Measurements from ENCODE around the gene PDE7B.

Gene PDE7B

DNA sequence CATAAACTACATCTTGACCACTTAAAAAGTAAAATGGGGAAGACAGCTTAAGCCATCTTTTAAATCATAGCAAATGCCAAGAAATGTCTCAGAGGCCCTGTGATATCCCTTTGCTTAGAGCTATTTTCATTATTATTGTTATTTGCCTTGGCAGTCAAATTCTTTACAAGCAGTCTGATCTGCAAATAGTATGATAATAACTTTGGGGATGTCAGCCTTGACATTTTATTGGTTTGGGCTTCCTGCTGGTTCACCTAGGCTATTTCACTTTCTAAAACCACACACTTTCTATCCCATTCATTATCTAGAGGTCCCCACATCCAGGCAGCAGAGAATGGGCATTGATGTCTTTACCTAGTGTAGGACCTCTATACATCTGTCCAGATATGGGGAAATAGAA is 125.1 kb downstream of the PDE7B start:
- TF ChIP-seq EZH2 (optimal IDR thresholded peaks at IDR 0.05; ENCODE audit: low read depth, low read length), result no peak
- TF ChIP-seq CTCF (IDR thresholded peaks at IDR 0.05; ENCODE audit: low read length), result no peak
- TF ChIP-seq EZH2phosphoT487 (IDR thresholded peaks at IDR 0.05; ENCODE audit: low read length), result no peak
- H3K9me2 ChIP-seq (replicated peaks; ENCODE audit: insufficient read depth, low read length), result no peaks in the 10 kb centered on the region
- no peak overlapping the region for H3K9ac ChIP-seq (ENCODE audit: low read length)
- no peaks in the 10 kb centered on the region for H3K27me3 ChIP-seq (replicated peaks; ENCODE audit: insufficient read depth, low read length)
- H3K4me3 ChIP-seq (ENCODE audit: low read length), result no peak overlapping the region
- no peaks in the 10 kb centered on the region for H3K9me3 ChIP-seq (replicated peaks; ENCODE audit: insufficient read depth, low read length)
- no peaks in the 10 kb centered on the region for H3K4me1 ChIP-seq (ENCODE audit: low read length)
- DNase-seq, result no peak
- H4K20me1 ChIP-seq (ENCODE audit: insufficient read depth, low read length), result no peaks in the 10 kb centered on the region
- no peaks in the 10 kb centered on the region for H3K79me2 ChIP-seq (ENCODE audit: low read length)
- no peak overlapping the region for H3K4me2 ChIP-seq (ENCODE audit: low read depth, low read length)
- H3K27ac ChIP-seq (ENCODE audit: low read length), result no peak overlapping the region
- H3F3A ChIP-seq (ENCODE audit: insufficient read depth, low read length), result no peaks in the 10 kb centered on the region
- H3K36me3 ChIP-seq (replicated peaks; ENCODE audit: insufficient read depth, low read length), result no peaks in the 10 kb centered on the region
- H2AFZ ChIP-seq (ENCODE audit: low read length), result no peak overlapping the region

DNA sequence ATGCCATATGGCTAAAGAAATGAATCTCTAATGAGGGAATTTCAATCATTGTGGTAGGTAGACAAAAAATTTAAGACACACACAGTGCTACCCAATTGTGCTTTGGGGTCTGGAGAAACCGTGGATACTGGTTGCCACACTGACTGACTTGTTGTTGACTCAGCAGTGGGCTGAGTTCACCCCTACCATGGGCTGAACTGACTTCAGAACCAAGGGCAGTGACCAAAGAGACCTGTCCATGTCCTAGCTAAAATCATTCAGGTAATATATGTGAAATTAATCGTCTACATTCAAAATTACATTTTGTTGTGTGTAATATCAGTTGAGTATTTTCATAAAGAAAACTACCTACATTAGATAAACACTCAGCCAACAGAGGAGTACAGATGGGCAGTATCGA is 131.6 kb downstream of the PDE7B start:
- no peak overlapping the region for H2AFZ ChIP-seq (ENCODE audit: low read length)
- no peak overlapping the region for H3K4me3 ChIP-seq (ENCODE audit: low read length)
- no peaks in the 10 kb centered on the region for H3K27me3 ChIP-seq (replicated peaks; ENCODE audit: insufficient read depth, low read length)
- no peak overlapping the region for H3K9ac ChIP-seq (ENCODE audit: low read length)
- no peak for TF ChIP-seq EZH2 (optimal IDR thresholded peaks at IDR 0.05; ENCODE audit: low read depth, low read length)
- TF ChIP-seq EZH2phosphoT487 (IDR thresholded peaks at IDR 0.05; ENCODE audit: low read length), result no peak
- TF ChIP-seq CTCF (IDR thresholded peaks at IDR 0.05; ENCODE audit: low read length), result no peak
- no peaks in the 10 kb centered on the region for H3F3A ChIP-seq (ENCODE audit: insufficient read depth, low read length)
- no peaks in the 10 kb centered on the region for H3K4me1 ChIP-seq (ENCODE audit: low read length)
- H3K79me2 ChIP-seq (ENCODE audit: low read length), result no peaks in the 10 kb centered on the region
- no peak overlapping the region for H3K27ac ChIP-seq (ENCODE audit: low read length)
- DNase-seq, result no peak
- no peaks in the 10 kb centered on the region for H3K9me3 ChIP-seq (replicated peaks; ENCODE audit: insufficient read depth, low read length)
- H3K4me2 ChIP-seq (ENCODE audit: low read depth, low read length), result no peak overlapping the region
- no peaks in the 10 kb centered on the region for H3K36me3 ChIP-seq (replicated peaks; ENCODE audit: insufficient read depth, low read length)
- no peaks in the 10 kb centered on the region for H3K9me2 ChIP-seq (replicated peaks; ENCODE audit: insufficient read depth, low read length)
- no peaks in the 10 kb centered on the region for H4K20me1 ChIP-seq (ENCODE audit: insufficient read depth, low read length)

GRCh38 chr6:135983718-135984343 is 132.3 kb downstream of the PDE7B start:
- Histone ChIP-seq H3K4me1 (ENCODE audit: low read length) (no peaks in the 10 kb centered on the region), H3K9me2 (replicated peaks; ENCODE audit: insufficient read depth, low read length) (no peaks in the 10 kb centered on the region), H4K20me1 (ENCODE audit: insufficient read depth, low read length) (no peaks in the 10 kb centered on the region), H3K27me3 (replicated peaks; ENCODE audit: insufficient read depth, low read length) (no peaks in the 10 kb centered on the region), H3F3A (ENCODE audit: insufficient read depth, low read length) (no peaks in the 10 kb centered on the region), H3K36me3 (replicated peaks; ENCODE audit: insufficient read depth, low read length) (no peaks in the 10 kb centered on the region), H3K27ac (ENCODE audit: low read length) (no peak overlapping the region), H3K4me2 (ENCODE audit: low read depth, low read length) (no peak overlapping the region), H3K4me3 (ENCODE audit: low read length) (no peak overlapping the region), H3K9me3 (replicated peaks; ENCODE audit: insufficient read depth, low read length) (no peaks in the 10 kb centered on the region), H2AFZ (ENCODE audit: low read length) (no peak overlapping the region), H3K79me2 (ENCODE audit: low read length) (no peaks in the 10 kb centered on the region), H3K9ac (ENCODE audit: low read length) (no peak overlapping the region)
- TF ChIP-seq EZH2 (optimal IDR thresholded peaks at IDR 0.05; ENCODE audit: low read depth, low read length) (no peak), CTCF (IDR thresholded peaks at IDR 0.05; ENCODE audit: low read length) (no peak), EZH2phosphoT487 (IDR thresholded peaks at IDR 0.05; ENCODE audit: low read length) (no peak)
- no peak for DNase-seq

Data from MM.1S (cell line).